Brain pericyte (primary cell): ENCODE results near the gene CNTN4.

Experiments used
- DNase-seq: peaks from one replicate; pipeline ENCODE4 v3.0.0-alpha.2; 2012; ENCODE audit warnings: low read depth, low spot score

Gene CNTN4

DNA sequence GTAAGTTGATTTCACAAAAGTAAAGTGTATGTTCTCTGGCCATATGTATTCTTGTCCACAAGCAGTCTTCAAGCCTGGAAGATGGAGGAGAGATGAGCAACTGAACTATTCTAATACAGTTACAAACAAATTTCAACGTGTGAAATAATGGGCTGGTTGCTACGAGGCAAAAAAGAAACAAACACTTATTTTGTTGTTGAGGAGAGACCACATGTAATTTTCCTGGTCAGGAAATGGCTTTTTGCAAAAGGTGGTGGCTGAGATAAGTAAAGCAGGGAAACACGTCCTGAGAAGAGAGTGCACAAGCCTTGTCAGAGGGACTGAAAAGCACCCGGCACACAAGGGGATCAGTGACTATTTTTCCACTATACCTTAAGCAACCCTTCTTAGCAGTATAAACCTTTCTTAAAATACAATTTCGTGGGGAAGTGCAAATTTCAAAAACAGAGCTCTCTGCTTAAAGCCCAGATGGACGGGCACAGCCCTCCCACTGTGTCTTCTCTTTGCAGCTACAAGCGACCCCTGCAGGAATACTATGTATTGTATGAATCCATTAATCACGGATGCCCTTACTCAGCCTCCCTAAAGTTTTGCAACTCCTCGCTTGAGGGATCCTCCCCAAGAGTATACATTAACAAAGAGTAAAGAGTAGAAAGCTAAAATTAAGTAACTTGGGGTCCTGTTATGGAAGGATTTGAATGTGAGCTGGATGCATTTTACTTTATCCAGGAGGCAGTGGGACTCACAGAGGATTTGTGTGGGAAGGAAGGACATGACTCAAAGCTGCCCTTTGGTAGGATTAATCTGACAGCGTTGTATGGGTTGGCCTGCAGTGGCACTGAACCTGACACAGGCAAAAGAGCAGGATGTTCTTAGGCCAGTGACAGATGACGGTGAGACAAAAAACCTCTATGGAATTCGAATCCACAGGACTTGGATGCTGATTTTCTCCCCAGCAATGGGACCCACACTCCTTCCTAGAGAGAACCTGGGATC lies 757.8 kb downstream of the CNTN4 start:
- DNase-seq: no peak

DNA sequence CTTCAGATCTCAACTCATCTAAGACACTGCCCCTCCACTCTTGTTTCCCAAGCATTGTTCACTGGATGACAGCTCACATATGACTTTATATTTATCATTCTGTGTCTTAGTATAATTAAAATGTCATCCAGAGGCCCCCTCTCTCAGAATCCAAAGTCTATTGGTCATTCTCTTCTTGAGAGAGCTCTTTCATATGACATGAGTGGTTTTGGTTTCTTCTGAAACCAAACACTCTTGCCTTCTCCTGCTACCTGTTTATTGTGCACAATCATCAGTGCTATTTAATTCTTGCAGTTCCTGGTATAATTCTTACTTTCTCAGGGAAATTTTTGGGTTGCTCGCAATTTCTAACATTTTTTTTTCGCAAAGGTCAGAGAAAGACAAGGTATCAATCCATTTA lies 762.0 kb downstream of the CNTN4 start:
- DNase-seq: no peak

DNA sequence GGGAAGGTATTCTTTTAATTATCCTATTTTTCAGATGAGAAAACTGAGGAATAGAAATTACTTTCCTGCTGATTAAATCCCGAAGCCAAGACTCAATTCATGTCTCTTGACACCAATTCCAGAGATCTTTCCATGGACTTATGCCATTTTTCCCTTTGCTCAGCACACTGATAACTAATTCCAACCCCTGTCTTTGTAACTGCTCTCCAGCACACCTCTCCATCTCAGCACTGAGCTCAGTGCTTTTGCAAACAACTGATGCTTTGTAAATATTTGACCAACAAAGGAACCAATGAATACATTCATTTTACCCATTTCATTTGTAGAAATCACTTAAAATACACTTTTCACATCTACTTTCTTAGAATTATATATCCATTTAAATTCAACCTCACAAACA lies 762.5 kb downstream of the CNTN4 start:
- DNase-seq: no peak

DNA sequence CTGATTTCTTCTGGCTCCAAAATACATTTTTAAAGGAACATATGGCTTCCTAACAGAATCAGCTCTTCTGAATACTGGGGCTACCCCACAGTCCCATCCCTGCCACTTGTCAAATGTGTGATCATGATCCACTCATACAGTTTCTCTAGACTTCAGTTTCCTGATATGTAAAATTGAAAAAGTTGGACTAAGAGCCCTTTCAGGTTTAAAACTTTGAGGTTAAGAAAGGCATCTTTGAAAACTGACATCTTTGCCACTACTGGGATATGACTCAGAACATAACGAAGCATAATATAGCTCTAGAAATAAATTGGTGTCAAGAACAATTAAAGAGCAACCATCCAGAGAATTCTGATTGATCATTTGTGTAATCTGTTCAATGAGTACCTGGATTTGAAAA lies 763.3 kb downstream of the CNTN4 start:
- no peak for DNase-seq

DNA sequence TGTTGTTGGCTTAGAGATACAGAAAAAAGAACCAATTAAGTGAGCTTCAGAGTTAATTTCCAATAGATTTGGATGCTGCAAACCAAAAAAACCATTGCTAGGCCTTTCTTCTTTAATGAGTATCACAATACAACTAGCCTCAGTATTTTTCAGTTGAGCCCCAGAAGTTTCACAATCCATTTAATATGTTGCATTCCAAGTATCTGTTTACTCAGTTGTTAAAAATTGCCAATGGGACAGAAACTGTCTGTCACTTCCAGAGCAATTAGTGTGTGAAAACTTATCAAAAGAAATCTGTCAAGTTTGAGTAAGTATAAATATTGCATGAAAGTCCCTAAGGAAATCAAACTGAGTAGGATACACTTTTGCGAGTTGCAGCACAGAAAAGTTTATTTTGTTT lies 763.7 kb downstream of the CNTN4 start:
- DNase-seq: no peak

DNA sequence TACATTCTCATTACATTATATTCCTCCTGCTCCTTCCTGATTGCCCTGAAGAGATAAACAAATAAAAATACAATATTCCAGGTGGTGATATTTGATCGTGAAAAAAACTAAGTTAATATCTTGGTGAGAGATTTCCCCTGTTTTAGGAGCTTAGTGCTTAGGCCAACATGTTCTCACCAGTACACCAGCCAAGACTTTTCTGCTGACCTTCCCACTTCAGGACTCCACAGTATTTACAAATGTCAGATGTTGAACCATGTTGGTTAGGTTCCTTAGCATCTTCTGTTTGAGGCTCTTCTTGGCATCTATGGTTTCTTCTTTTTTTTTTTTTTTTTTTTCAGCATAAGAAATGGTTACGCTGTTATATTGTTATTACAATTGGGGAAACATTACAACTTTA lies 764.5 kb downstream of the CNTN4 start:
- no peak for DNase-seq

DNA sequence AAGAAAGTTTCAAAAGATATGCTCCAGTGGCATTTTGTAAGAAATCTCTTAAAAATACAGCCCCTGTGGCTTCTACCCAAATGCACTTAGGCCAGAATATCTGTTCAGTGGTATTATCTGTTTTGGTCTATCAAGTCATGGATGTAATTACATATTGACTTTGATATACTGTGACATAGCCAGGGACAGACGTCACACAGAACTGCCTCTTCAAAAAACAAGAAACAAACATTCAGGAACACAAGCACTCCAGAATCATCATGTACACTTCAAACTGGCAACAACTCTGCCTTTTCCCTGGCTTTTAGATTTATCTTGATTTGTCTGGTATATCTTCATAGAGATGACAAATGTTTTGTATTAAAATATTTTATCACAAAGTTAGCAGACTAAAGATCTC lies 771.2 kb downstream of the CNTN4 start:
- no peak for DNase-seq

DNA sequence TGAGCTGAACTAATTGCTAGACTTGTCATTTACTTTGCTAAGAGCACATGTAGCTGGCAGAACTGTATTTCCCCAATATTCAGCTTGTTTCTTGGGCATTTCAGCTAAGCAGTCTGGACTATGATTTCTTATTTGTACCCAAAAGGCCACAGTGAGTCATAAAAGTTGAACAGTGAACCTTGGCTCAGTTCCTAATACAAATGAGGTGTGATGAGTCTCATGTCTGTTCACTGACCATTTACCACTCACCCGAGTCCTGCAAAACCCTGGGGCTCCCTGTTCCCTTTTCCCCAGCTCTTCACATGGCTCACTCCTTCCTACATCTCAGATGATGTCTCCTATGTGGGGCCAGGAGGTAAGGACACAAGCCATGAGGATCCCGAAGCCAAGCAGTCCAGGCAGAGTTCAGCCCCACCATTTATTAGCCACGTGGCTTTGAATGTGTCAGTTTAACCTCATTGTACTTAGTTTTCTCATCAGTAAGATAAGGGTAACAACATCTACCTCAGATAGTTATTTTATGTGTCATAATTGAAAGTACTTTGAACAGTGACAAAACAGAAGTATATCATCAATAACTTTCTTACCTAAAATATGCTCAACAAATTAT lies 772.2 kb downstream of the CNTN4 start:
- no peak for DNase-seq

DNA sequence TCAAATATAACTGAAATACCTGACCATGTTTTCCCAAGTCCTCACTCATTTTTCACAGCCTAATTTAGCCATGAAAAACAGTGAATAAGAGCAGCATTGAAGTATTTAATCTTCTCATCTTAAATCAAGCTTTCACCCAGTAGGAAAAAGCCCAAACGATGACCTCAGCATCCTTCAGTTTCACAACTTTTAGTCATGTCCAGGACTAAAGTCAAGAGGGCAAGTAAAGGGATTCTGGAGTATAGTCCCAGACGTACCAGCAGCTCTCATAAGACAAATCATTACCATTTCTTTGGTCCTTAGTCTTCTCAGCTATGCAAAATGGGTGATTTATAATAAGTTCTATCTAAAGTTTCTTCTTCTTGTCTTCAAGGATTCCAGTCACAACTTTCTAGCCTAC lies 774.2 kb downstream of the CNTN4 start:
- no peak for DNase-seq

DNA sequence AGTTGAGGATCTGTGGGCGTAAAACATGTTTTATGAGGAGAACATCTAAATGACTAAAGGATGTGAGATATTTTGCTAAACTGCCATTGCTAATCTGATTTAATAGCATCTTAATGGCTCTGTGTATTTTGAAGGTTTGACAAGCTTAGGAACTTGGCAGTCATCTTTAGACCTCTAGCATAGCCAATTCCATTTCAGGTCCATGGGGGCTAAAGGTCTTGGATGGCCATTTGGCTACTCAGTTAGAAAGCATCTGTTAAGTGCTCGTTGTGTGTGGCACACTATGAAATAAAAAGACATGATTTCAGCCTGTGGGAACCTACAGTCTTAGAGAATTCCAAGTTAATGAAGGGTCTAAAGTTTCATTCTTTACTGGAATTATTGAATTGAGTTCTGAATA lies 775.3 kb downstream of the CNTN4 start:
- no peak for DNase-seq

DNA sequence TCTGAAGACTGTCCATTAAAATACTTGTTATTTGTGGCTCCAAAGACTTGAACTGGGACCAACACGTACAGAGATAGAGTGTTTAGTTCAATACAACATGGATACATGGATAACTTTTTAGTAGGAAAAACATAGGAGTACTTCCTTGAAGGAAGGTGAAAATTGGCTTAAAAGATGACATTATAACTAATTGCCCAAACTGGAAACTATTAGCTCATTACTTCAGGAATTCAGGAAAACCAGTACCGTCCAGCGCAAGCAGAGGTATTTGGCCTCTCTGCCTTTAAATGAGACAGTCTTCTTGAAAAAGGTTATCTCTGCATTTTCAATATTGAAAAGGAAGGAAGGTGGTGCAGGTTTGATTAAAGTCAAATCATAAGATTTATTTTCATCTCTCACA lies 777.0 kb downstream of the CNTN4 start:
- DNase-seq: no peak

DNA sequence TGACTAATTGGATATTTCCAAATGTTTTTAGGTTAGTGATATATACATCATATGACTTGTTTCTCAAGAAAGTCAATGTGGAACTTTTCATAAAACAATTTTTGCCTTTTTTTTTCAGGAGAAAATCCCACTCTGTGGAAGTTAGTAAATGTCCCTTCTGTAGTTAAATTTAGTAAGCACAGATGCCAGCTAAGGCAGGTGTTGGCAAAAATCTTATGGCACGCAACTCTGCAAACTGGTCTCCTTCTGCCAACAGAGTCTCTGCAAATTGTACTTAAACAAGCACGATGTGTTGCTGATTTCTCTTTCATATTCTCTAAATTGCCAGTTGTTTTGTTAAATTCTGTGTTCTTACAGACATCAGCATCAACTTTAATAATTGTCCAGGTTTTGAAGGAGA lies 777.7 kb downstream of the CNTN4 start:
- no peak for DNase-seq

DNA sequence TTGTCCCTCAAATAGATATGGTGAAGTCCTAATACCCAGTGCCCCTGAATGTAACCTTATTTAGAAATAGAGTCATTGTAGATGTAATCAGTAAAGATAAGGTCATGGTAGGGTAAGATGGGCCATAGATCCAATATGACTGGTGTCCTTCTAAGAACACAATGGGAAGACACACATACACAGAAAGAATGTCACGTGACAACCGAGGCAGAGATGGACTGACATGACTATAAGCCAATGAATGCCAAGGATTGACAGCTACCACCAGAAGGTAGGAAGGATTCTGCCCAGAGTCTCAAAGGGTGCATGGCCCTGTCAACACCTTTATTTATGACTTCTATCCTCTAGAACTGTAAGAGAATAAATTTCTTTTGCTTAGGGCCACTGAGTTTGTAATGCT lies 780.4 kb downstream of the CNTN4 start:
- no peak for DNase-seq

DNA sequence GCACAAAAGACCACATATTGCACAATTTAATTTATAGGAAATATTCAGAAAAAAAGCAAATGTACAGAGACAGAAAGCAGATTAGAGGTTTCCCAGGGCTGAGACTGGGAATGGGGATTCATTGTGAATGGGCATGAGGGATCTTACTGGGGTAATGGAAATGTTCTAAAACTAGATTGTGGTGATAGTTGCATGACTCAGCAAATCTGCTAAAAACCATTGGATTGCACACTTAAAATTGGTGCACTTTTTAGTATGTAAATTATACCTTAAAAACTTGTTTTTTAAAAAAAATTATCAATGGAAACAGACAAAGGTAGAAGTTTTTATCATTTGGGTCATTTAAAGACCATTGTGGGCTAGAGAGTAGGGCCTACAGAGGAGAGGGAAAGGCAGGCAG lies 780.9 kb downstream of the CNTN4 start:
- no peak for DNase-seq

DNA sequence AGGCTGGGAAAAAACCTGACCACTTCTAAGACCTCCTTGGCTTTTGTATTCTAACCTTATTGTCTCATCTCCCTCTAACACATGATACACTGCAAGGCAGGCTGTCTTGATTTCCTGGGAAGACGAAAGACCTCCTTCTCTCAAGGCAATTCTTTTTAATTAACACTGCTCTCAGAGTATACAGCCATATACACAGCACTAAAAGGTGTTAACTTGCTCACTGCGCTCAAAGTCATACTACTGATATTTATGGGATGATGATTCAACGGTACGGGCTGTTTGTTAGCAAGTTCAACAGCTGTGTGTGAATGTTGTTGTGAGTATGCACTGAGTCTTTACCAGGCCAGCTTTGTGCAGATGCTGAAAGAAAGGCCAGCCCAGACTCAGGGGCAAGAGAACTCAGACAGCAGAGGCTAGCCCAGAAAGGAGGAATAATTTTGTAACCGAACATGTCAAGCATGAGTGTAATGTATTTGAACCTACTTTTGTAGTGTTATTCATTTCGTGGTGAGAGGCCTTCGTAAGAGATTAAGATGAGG lies 781.6 kb downstream of the CNTN4 start:
- no peak for DNase-seq

DNA sequence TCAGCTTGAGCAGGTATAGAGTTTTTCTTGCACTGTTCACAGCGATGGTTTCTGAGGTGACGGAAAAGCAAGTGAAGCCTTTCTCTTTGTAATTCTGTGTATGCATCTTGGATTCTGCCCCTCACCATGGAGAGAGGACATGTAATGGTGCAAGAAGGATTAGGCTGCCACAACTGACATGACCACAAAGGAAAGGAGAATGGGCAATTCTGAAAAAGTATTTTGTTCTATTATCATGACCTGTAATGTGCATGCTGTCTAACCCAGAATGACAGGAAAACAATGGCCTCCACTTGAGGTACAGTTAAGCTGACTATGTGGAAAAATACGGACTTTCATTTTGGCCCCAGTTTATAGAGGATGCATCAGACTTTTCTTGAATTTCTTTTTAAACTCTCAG lies 784.6 kb downstream of the CNTN4 start:
- no peak for DNase-seq

DNA sequence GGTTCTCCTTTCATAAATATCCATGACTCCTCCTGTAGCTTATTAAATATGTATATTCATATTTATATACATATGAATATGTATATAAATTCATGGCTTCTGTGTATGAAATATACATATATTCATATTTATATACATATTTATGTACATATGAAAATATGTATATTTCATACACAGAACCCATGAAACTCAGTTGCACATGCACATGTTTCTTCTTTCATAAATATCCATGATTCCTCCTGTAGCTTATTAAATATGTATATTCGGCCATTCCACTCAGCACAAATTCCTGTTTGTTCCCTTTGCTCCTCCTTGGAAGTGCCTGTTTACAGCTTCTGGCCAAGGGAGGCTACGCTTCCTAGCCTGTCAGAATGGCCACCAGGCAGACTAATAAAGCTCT lies 789.9 kb downstream of the CNTN4 start:
- no peak for DNase-seq

DNA sequence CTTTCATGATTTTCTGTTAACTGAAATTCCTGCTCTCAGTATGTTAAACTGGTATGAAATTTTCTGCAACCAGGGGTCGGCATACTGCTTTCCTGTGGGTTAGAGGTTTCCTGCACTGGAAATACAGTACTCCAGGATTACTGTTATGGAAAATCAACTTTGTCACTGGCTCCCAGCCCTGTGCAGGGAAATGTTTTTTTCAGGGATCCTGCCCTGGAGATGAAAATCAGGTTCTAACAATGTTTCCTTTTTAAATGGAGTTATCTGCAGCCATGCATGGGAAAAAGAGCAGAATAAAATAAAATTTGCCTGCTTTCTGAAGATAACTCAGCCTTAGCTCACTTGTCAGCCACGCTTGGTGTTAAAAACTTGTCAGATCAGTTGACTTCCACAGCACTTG lies 791.1 kb downstream of the CNTN4 start:
- no peak for DNase-seq

DNA sequence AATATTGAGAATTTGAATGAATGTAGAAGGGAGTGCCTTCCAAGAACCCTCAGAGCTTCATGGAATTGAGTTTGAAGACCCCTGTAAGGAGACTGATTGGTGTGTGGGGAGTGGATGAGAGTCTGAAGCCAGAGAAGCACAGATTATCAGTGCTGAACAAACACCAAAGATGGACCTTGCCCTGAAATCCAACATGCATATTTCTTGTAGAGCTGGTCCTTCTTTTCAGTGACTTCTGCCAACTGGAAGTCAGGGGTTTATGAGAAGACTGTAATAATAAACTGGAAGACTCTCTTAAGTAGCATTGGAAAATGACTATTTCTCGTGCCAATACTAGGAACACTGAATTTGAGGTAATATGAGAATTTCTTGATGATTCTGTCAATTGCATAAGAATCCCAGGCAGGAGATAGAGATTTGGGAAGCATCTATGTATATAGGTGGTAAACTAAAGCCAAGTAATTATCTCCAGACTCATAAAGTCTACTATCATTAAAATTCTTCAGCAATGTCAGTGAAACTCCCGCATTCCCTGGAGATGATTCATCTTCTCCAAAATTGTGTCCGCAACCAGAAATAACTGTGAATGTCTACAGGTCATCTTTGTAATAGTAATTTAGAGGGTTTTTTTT lies 797.8 kb downstream of the CNTN4 start:
- no peak for DNase-seq

DNA sequence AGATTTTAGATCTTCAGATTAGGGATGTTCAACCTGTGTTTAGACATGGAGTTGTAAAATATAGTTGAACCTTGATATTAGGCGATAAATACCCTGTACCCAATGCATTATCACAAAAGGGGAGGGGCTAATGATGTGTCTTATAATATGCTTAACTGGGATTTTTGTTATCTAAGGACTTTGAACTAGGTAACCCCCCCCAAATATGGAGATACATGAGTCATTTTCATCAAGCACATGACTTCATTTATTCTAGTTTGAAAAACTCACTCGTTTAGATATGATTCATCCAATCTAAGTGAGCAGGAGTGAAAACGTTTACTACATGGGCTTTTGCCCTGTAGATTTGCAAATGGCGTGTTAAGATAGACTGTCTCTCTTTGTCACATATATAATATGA lies 799.2 kb downstream of the CNTN4 start:
- no peak for DNase-seq

DNA sequence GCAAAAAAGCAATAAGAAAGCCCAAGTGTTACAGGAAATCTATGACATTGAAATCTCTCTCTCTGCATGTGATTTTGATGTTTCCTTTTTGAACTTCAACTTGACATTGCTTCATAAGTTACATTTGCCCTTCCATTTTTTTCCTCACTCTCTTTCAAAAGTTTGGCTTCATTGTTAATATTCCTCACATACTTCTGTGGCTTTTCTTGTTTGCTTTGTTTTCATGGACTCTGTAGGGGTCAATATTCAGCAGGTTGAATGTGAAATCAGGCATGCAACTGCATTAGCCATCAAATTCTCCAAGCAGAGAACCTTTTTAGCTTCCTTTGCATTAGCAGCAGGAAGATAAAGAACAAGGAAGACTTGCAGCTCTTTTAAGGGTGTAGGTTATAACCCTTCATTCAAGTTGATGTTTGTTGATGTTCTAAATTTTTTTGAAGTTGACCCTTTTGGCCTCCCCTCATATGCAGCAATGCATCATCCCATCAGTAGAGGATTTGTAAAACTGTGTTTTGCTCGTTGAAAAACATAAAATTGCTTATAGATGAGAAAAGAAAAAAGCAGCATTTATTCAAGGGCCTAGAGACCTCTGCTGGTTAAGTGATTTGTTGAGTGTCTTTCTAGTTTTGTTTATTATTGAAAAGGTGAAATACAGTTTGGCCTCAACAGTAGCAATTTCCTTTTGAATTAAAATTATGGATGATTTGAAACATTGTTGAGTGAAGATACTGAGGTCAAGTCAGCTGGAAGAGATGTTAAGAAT lies 800.1 kb downstream of the CNTN4 start:
- DNase-seq: no peak

DNA sequence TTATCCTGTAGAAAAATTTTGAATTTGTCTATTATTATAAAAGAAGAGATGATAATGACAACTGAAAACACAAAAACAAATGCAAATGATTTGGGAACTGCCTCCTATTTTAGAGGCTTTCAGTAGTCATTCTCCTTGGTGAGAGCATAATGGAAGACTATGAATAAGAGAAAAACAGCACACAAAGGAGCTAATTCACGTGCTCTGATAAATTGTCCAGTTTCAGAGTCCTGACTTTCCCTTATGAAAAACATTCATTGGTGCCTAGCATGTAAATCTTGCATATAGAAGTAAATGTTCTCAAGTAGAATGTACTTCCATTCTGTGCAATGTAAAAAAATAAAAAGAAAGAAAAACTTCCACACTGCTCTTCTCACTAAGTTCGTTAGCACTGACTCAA lies 805.4 kb downstream of the CNTN4 start:
- DNase-seq: no peak
